Osteoblast (primary cell): ENCODE data around the gene PRKN. TPM values are rescaled to one million over a fixed set of nuclear protein-coding genes. Genes with fewer than 3 reads are reported as not detected.

Experiments
- DNase-seq: peaks from one replicate; pipeline ENCODE4 v3.0.0; 2011; ENCODE audit warnings: low spot score, mixed read lengths; ENCODE audit not compliant: insufficient read length; ENCODE audit errors: missing footprints
- H2AFZ ChIP-seq: 2 replicates; pipeline ENCODE4 v1.6.0; 2011; ENCODE audit warnings: mild to moderate bottlenecking, low read length
- H3K27ac ChIP-seq: 2 replicates; pipeline ENCODE4 v1.5.1; 2011; ENCODE audit warnings: mild to moderate bottlenecking, low read depth, low read length, moderate library complexity
- H3K27me3 ChIP-seq: 2 replicates; pipeline ENCODE4 v1.6.0; 2012; ENCODE audit warnings: mild to moderate bottlenecking, control low read depth, inconsistent platforms, low read length, moderate library complexity; ENCODE audit not compliant: insufficient read depth
- H3K36me3 ChIP-seq: 2 replicates; pipeline ENCODE4 v1.5.1; 2011; ENCODE audit warnings: mild to moderate bottlenecking, low read length, control low read depth, moderate library complexity; ENCODE audit not compliant: insufficient read depth
- H3K4me1 ChIP-seq: 2 replicates; pipeline ENCODE4 v1.5.1; 2011; ENCODE audit warnings: mild to moderate bottlenecking, low read length, control low read depth, moderate library complexity; ENCODE audit not compliant: insufficient read depth
- H3K4me2 ChIP-seq: 2 replicates; pipeline ENCODE4 v1.6.0; 2011; ENCODE audit warnings: mild to moderate bottlenecking, low read length; ENCODE audit not compliant: insufficient read depth
- H3K4me3 ChIP-seq: fragments of 200-600 bp; sonication (generic); 3 replicates; pipeline ENCODE4 v1.5.1; 2012; ENCODE audit warnings: mild to moderate bottlenecking, low read length, inconsistent platforms; ENCODE audit not compliant: insufficient read depth
- H3K79me2 ChIP-seq: 2 replicates; pipeline ENCODE4 v1.6.0; 2012; ENCODE audit warnings: mild to moderate bottlenecking, low read length, control low read depth, inconsistent platforms; ENCODE audit not compliant: insufficient read depth
- H3K9me3 ChIP-seq: 2 replicates; pipeline ENCODE4 v1.5.1; 2011; ENCODE audit warnings: low read depth, low read length, control low read depth
- H4K20me1 ChIP-seq: 2 replicates; pipeline ENCODE4 v1.6.0; 2012; ENCODE audit warnings: mild to moderate bottlenecking, low read length, control low read depth; ENCODE audit not compliant: insufficient read depth
- CTCF ChIP-seq: IDR thresholded peaks from 2 replicates; pipeline ENCODE4 v1.5.1; 2011; ENCODE audit warnings: mild to moderate bottlenecking, low read depth, low read length, moderate library complexity; ENCODE audit errors: extremely low read depth
- total RNA-seq: library from RNA; depleted of rRNA; stranded (reverse); fragments of >200 nt; gene quantifications from 2 replicates; pipeline ENCODE4 v1.2.3, GENCODE V29; 2012

Gene PRKN
- total RNA-seq, 1 donor, result 2.9 TPM

- Histone ChIP-seq H2AFZ (no peak overlapping the region), H3K4me2 (no peak overlapping the region), H3K79me2 (no peaks in the 10 kb centered on the region), H3K9me3 (no peaks in the 10 kb centered on the region), H3K36me3 (no peaks in the 10 kb centered on the region), H3K27ac (no peak overlapping the region), H3K4me3 (no peak overlapping the region), H3K4me1 (no peaks in the 10 kb centered on the region), H3K27me3 (no peaks in the 10 kb centered on the region), H4K20me1 (no peaks in the 10 kb centered on the region)
- TF ChIP-seq CTCF, result no peak
- DNase-seq, result no peak
Observed at GRCh38 chr6:161347125-161347524, 1380.4 kb downstream of the PRKN start.

- H3K79me2 ChIP-seq, result no peaks in the 10 kb centered on the region
- no peak for TF ChIP-seq CTCF
- H3K4me1 ChIP-seq, result no peaks in the 10 kb centered on the region
- H3K27ac ChIP-seq, result no peak overlapping the region
- no peaks in the 10 kb centered on the region for H3K36me3 ChIP-seq
- H3K27me3 ChIP-seq, result no peaks in the 10 kb centered on the region
- DNase-seq, result no peak
- no peaks in the 10 kb centered on the region for H3K9me3 ChIP-seq
- H3K4me3 ChIP-seq, result no peak overlapping the region
- no peaks in the 10 kb centered on the region for H4K20me1 ChIP-seq
- H2AFZ ChIP-seq, result no peak overlapping the region
- H3K4me2 ChIP-seq, result no peak overlapping the region
Observed at GRCh38 chr6:161346717-161347116, 1380.8 kb downstream of the PRKN start.

- Histone ChIP-seq H3K27ac (no peak overlapping the region), H2AFZ (no peak overlapping the region), H3K4me3 (no peak overlapping the region), H3K36me3 (no peaks in the 10 kb centered on the region), H3K9me3 (no peaks in the 10 kb centered on the region), H3K4me2 (no peak overlapping the region), H3K4me1 (no peaks in the 10 kb centered on the region), H3K27me3 (no peaks in the 10 kb centered on the region), H4K20me1 (no peaks in the 10 kb centered on the region), H3K79me2 (no peaks in the 10 kb centered on the region)
- no peak for DNase-seq
- no peak for TF ChIP-seq CTCF
Observed at GRCh38 chr6:161344626-161345025, 1382.9 kb downstream of the PRKN start.

GRCh38 chr6:161342039-161342438 is 1385.5 kb downstream of the PRKN start:
- no peaks in the 10 kb centered on the region for H3K36me3 ChIP-seq
- no peak overlapping the region for H3K4me2 ChIP-seq
- DNase-seq, result no peak
- no peak for TF ChIP-seq CTCF
- H3K4me3 ChIP-seq, result no peak overlapping the region
- H3K9me3 ChIP-seq, result no peaks in the 10 kb centered on the region
- no peaks in the 10 kb centered on the region for H3K4me1 ChIP-seq
- no peak overlapping the region for H2AFZ ChIP-seq
- H3K27me3 ChIP-seq, result no peaks in the 10 kb centered on the region
- H3K27ac ChIP-seq, result no peak overlapping the region
- no peaks in the 10 kb centered on the region for H4K20me1 ChIP-seq
- H3K79me2 ChIP-seq, result no peaks in the 10 kb centered on the region
